Measurements from ENCODE around the gene COL4A1. TPM values are rescaled to one million over a fixed set of nuclear protein-coding genes. Genes with fewer than 3 reads are reported as not detected.

COL4A1 gene
- 100 to 1,000 TPM; 354 to 839 (median 642) TPM for polyA plus RNA-seq (ENCODE audit: insufficient read length in 12 of 12)
- long read RNA-seq, donor 1, full-length matches to known transcripts = 9 of 112 reads
- long read RNA-seq, donor 1, partial matches to known transcripts = 103 of 112 reads
- long read RNA-seq, donor 1, other reads (novel, unspliced or antisense) = 0 of 112 reads
- long read RNA-seq, donor 2, full-length matches to known transcripts = 9 of 613 reads
- long read RNA-seq, donor 2, partial matches to known transcripts = 604 of 613 reads
- long read RNA-seq, donor 2, other reads (novel, unspliced or antisense) = 0 of 613 reads
- long read RNA-seq, donor 3, full-length matches to known transcripts = 12 of 41 reads
- long read RNA-seq, donor 3, partial matches to known transcripts = 29 of 41 reads
- long read RNA-seq, donor 3, other reads (novel, unspliced or antisense) = 0 of 41 reads
- long read RNA-seq, donor 4, full-length matches to known transcripts = 5 of 151 reads
- long read RNA-seq, donor 4, partial matches to known transcripts = 141 of 151 reads
- long read RNA-seq, donor 4, other reads (novel, unspliced or antisense) = 5 of 151 reads
- long read RNA-seq, donor 5, full-length matches to known transcripts = 22 of 241 reads
- long read RNA-seq, donor 5, partial matches to known transcripts = 219 of 241 reads
- long read RNA-seq, donor 5, other reads (novel, unspliced or antisense) = 0 of 241 reads
- long read RNA-seq, donor 6, full-length matches to known transcripts = 9 of 52 reads
- long read RNA-seq, donor 6, partial matches to known transcripts = 43 of 52 reads
- long read RNA-seq, donor 6, other reads (novel, unspliced or antisense) = 0 of 52 reads
- long read RNA-seq, donor 7, full-length matches to known transcripts = 6 of 100 reads
- long read RNA-seq, donor 7, partial matches to known transcripts = 94 of 100 reads
- long read RNA-seq, donor 7, other reads (novel, unspliced or antisense) = 0 of 100 reads
- long read RNA-seq, donor 8, full-length matches to known transcripts = 19 of 89 reads
- long read RNA-seq, donor 8, partial matches to known transcripts = 65 of 89 reads
- long read RNA-seq, donor 8, other reads (novel, unspliced or antisense) = 5 of 89 reads
- long read RNA-seq, donor 9, full-length matches to known transcripts = 6 of 54 reads
- long read RNA-seq, donor 9, partial matches to known transcripts = 48 of 54 reads
- long read RNA-seq, donor 9, other reads (novel, unspliced or antisense) = 0 of 54 reads
- long read RNA-seq, donor 10, full-length matches to known transcripts = 21 of 87 reads
- long read RNA-seq, donor 10, partial matches to known transcripts = 66 of 87 reads
- long read RNA-seq, donor 10, other reads (novel, unspliced or antisense) = 0 of 87 reads
- long read RNA-seq, donor 11, full-length matches to known transcripts = 19 of 117 reads
- long read RNA-seq, donor 11, partial matches to known transcripts = 93 of 117 reads
- long read RNA-seq, donor 11, other reads (novel, unspliced or antisense) = 5 of 117 reads

GRCh38 chr13:110306960-110307766 is at the start of gene COL4A1, which contains the start of gene COL4A2:
Gene COL4A1 (minus strand): TSS chr13:110307157. CDS start chr13:110307027, 130 bp downstream.
Gene COL4A2 (plus strand): TSS chr13:110307284. CDS start chr13:110307904, 620 bp downstream.
- peak; percentile 75 for DNase-seq

GRCh38 chr13:110356362-110356761 is 49.4 kb upstream of the COL4A1 start:
- no peak for DNase-seq

GRCh38 chr13:110354715-110355473 is 47.9 kb upstream of the COL4A1 start:
- no peak for DNase-seq

- DNase-seq = no peak
These were observed 47.2 kb upstream of the COL4A1 start for GRCh38 chr13:110354123-110354627.

GRCh38 chr13:110353339-110353977 is 46.5 kb upstream of the COL4A1 start:
- DNase-seq = no peak

GRCh38 chr13:110352735-110353134 is 45.8 kb upstream of the COL4A1 start:
- DNase-seq = no peak

- DNase-seq = no peak
These were observed 44.9 kb upstream of the COL4A1 start for GRCh38 chr13:110351636-110352420.

- no peak for DNase-seq
These were observed 43.6 kb upstream of the COL4A1 start for GRCh38 chr13:110350509-110350908.

- DNase-seq = no peak
These were observed 43.1 kb upstream of the COL4A1 start for GRCh38 chr13:110350049-110350448.

GRCh38 chr13:110349239-110349638 is 42.3 kb upstream of the COL4A1 start:
- DNase-seq = no peak

- no peak for DNase-seq
These were observed 41.5 kb upstream of the COL4A1 start for GRCh38 chr13:110348309-110349105.

- DNase-seq = no peak
These were observed 40.8 kb upstream of the COL4A1 start for GRCh38 chr13:110347535-110348308.

GRCh38 chr13:110347088-110347487 is 40.1 kb upstream of the COL4A1 start:
- DNase-seq = no peak

GRCh38 chr13:110346661-110347067 is 39.7 kb upstream of the COL4A1 start:
- DNase-seq = no peak

GRCh38 chr13:110345701-110346100 is 38.7 kb upstream of the COL4A1 start:
- no peak for DNase-seq

GRCh38 chr13:110345266-110345665 is 38.3 kb upstream of the COL4A1 start:
- no peak for DNase-seq
